Measurements from ENCODE around the gene RPS29.
A peak's percentile ranks its signal among the peaks of the same experiment; 100 is the strongest.

Gene RPS29

DNA sequence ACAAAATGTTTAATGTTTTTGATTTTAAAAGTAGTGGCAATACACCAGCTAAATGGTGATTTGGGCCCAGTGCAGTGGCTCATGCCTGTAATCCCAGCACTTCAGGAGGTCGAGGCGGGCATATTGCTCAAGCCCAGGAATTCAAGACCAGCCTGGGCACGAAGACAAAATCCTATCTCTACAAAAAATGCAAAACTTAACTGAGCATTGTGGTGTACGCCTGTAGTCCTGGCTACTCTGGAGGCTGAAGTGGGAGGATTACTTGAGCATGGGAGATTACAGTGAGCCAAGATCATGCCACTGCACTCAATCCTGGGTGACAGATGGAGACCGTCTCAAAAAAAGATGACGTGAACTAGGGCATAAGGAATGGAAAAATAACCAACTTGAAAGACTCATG, 29.6 kb upstream of the RPS29 start:
- TF ChIP-seq, protein P1, sequence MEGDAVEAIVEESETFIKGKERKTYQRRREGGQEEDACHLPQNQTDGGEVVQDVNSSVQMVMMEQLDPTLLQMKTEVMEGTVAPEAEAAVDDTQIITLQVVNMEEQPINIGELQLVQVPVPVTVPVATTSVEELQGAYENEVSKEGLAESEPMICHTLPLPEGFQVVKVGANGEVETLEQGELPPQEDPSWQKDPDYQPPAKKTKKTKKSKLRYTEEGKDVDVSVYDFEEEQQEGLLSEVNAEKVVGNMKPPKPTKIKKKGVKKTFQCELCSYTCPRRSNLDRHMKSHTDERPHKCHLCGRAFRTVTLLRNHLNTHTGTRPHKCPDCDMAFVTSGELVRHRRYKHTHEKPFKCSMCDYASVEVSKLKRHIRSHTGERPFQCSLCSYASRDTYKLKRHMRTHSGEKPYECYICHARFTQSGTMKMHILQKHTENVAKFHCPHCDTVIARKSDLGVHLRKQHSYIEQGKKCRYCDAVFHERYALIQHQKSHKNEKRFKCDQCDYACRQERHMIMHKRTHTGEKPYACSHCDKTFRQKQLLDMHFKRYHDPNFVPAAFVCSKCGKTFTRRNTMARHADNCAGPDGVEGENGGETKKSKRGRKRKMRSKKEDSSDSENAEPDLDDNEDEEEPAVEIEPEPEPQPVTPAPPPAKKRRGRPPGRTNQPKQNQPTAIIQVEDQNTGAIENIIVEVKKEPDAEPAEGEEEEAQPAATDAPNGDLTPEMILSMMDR (IDR thresholded peaks at IDR 0.05; ENCODE audit: insufficient read depth, low read depth, low read length, missing control alignments): no peak
- no peak overlapping the region for H3K4me3 ChIP-seq (ENCODE audit: low read depth, low read length)
- no peak for DNase-seq (ENCODE audit: low read depth)

DNA sequence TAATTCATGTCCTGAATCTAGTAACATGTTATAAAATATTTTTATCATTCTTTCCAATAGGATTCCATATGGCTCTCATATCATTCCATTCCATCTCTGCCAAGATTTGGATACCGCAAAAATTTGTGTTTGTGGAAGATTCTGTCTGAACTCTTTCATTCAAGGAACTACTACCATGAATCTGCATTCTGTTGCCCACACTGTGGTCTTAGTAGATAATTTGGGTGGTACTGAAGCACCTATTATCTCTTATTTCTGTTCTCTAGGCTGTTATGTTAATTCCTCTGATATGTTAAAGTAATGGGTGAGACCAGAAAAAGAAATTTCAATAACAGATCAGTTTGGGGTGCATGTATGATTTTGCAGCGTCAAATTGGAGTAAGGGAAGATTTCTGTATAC, 28.0 kb upstream of the RPS29 start:
- H3K4me3 ChIP-seq (ENCODE audit: low read depth, low read length): no peak overlapping the region
- TF ChIP-seq, protein P1 (IDR thresholded peaks at IDR 0.05; ENCODE audit: insufficient read depth, low read depth, low read length, missing control alignments): no peak
- DNase-seq (ENCODE audit: low read depth): no peak

DNA sequence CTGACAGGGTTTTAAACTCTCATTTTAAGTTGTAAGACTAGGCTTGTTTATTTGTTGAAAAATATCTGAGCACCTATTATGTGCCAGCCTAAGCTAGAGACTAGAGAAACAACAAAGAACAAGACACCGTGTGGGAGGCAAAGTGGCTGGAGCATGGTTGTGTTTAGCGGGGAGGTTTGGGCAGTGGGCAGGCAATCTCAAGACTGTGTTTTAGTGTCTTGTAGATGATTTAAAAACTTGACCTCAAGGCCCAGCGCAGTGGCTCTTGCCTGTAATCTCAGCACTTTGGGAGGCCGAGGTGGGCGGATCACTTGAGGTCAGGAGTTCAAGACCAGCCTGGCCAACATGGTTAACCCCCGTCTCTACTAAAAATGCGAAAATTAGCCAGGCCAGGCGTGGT, 26.5 kb upstream of the RPS29 start:
- TF ChIP-seq, protein P1 (IDR thresholded peaks at IDR 0.05; ENCODE audit: insufficient read depth, low read depth, low read length, missing control alignments): no peak
- no peak overlapping the region for H3K4me3 ChIP-seq (ENCODE audit: low read depth, low read length)
- no peak for DNase-seq (ENCODE audit: low read depth)

DNA sequence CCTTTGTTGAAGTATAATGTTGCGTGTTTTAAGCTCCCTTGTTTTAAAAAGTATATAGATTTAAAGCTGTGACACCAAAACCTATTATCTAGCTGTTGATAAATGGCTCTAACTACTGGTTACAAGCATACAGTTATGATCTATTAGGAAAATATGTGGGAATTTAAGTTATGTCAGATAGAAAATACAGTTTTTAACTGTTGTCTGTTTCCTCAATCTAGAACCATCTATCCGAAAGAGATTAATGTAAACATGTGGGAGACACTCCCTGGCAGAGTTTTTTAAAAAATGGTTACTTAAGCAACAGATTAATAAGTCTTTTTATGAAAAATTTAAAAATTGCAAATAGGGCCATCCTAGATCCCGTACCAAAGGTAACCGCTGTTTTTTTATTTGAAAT, 26.1 kb upstream of the RPS29 start:
- H3K4me3 ChIP-seq (ENCODE audit: low read depth, low read length): no peak overlapping the region
- TF ChIP-seq, protein P1 (IDR thresholded peaks at IDR 0.05; ENCODE audit: insufficient read depth, low read depth, low read length, missing control alignments): no peak
- DNase-seq (ENCODE audit: low read depth): no peak

DNA sequence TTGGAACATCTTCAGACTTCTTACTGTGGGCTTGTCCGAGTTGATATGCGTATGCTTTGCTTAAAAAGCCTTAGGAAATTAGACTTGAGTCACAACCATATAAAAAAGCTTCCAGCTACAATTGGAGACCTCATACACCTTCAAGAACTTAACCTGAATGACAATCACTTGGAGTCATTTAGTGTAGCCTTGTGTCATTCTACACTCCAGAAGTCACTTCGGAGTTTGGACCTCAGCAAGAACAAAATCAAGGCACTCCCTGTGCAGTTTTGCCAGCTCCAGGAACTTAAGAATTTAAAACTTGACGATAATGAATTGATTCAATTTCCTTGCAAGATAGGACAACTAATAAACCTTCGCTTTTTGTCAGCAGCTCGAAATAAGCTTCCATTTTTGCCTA, 21.4 kb upstream of the RPS29 start:
- TF ChIP-seq, protein P1 (IDR thresholded peaks at IDR 0.05; ENCODE audit: insufficient read depth, low read depth, low read length, missing control alignments): no peak
- no peak for DNase-seq (ENCODE audit: low read depth)
- no peak overlapping the region for H3K4me3 ChIP-seq (ENCODE audit: low read depth, low read length)

DNA sequence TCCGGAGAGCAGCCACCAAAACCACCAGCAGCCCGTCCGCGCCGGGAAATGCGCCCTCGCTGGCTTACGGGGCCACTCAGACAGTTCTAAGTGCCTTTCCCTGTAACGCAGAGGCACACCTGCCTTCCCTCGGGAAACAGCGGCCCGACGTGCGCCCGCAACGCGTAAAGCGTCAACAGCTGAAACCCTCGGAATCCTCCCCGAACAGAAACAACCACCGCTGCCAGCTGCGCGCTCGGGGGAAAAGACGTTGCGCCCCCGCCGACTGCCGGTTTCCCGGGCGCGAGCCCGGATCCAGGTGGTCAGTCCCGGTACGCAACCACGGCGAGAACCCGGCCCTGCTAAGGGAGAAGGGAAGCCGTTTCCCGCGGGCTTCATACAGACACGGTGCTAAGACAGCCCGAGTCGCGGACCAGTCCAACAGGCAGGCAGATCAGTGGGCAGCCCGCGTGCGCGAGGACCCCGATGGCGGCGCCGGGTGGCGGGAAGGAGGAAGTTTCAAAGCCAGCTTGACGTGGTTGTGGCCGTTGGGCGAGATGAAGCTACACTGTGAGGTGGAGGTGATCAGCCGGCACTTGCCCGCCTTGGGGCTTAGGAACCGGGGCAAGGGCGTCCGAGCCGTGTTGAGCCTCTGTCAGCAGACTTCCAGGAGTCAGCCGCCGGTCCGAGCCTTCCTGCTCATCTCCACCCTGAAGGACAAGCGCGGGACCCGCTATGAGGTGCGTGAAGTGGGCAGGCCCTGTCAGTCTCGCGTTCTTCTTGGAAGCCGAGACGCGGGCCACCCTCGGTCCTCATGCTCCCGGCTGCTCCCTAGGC, 12.5 kb upstream of the RPS29 start, which contains the start of gene LRR1:
Gene LRR1 (plus strand): TSS at position 456 of the 816 bp plus-strand sequence. CDS start 81 bp downstream, at position 537.
- peak within 1 kb of the TSS; percentile 71 for H3K4me3 ChIP-seq (ENCODE audit: low read depth, low read length)
- peak; percentile 90 for DNase-seq (ENCODE audit: low read depth)
- TF ChIP-seq, protein P1 (IDR thresholded peaks at IDR 0.05; ENCODE audit: insufficient read depth, low read depth, low read length, missing control alignments): no peak

DNA sequence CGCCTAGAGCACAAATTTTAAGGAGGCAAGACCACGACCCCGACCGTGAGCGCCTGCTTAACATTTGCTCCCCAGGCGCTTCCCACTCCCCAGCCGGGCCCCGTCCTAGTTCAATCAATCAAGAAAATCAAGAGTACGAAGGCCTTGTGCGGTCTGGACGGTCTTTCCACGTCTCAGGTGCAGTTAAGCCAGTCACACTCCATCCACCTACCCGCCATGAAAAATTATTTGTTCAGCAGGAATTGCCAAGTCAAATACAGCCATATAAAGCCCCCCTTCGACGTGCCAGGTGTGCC, 12.0 kb upstream of the RPS29 start:
- TF ChIP-seq, protein P1 (IDR thresholded peaks at IDR 0.05; ENCODE audit: insufficient read depth, low read depth, low read length, missing control alignments): no peak
- H3K4me3 ChIP-seq (ENCODE audit: low read depth, low read length): peak overlapping the region; percentile 71
- no peak for DNase-seq (ENCODE audit: low read depth)

Data from GM12865 (cell line).